ENCODE results near the gene AKR1C2.
"Not testable (repeated sequence)": the region's sequence is repeated elsewhere in the genome, so short reads cannot be mapped to it uniquely, and the experiment has no call there.

AKR1C2 gene

DNA sequence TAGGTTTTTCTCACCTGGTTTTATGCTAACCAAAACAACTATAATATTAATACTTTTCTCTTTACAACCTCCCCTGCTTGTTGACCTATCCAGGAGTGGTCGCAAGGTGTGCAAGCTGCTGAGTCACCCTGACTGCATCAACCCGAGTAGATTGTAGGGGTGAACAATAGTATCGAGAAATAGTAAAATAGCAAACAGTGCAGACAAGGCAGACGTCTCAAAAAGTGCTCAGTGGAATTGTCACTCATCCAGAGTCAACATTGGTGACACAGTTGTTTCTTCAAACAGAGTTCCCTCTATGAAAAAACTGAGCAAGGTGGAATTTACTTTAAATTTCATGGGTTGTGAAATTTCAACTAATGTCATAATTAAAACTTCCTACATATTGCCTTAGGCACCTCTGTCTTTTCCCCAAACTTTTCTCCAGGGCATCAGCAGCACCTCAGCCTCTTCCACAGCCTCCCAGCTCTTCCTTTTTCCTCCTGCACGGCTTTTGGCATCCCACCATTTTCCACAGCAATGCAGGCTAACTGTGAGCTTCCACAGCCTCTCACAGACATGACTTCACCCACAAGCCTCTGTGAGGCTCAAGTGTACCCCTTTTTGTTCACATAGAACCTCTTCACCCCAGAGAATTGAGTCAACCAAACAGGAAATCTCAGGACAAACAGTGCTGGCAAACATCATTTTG, 46.6 kb downstream of the AKR1C2 start:
- not testable (repeated sequence) for DNase-seq (ENCODE audit: low read depth)

DNA sequence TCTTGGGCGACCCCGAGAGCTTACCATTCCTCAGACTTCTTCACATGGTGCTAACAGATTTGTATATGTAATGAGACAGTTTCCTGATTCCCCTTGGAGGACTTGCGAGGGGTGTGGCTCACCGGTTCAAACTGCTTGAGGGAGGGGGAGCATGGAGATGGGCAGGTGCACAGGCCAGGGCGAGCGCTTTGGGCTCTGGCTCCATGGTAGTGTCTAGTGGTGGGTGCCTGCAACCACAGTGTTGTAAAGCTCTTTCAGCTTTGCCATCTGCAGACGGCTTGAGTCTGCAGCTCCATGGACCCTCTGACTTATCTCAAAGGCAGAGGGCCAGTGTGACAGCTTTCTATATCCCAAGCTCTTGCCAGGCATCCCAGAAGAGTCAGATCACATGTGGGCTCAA, 47.6 kb downstream of the AKR1C2 start:
- not testable (repeated sequence) for DNase-seq (ENCODE audit: low read depth)

DNA sequence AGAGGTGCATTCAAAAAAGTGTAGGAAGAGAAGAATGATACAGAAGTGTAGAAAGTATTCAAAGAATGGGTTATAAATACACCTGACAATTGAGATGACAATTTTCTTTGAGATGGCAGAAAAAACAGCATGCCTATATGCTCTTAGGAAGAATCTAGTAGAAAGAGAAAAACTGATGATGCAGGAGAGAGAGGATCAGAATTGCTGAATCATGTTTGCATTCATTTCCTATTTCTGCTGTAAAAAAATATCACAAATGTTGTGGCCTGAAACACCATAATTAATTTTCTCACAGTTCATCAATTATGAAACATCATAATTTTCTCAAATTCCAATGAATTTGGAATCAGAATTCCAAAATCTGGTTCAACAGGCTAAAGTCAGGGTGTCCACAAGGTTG, 50.3 kb downstream of the AKR1C2 start:
- no peak for DNase-seq (ENCODE audit: low read depth)

DNA sequence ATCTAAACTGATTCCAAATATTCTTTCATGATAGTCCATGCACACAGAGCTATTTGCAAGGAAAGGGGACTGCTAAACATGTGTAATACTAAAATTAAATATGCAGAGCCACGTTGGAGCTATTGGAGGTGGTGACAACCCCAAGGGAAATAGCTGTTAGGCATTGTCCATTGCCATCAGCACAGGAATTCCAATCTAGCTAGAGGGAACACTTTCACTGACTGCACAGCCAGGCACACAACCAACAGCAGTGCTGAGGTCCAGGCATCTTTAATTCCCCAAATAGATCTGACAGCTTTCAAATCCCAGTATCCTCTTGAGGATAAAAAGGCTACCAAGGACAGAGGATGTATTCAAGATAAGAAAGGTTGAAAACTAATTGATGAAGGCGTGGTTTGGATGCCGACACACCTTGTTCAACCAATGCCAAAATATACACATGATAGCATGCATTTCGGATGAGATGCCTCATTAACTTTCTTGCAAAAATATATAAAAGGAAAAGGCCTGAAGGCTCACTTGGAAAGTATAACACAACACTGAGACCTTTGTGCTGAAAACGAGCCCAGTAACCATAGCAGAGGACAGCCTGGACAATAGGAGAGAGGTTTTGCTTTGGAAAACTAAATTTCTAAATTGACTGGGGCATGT, 52.0 kb downstream of the AKR1C2 start:
- not testable (repeated sequence) for DNase-seq (ENCODE audit: low read depth)

DNA sequence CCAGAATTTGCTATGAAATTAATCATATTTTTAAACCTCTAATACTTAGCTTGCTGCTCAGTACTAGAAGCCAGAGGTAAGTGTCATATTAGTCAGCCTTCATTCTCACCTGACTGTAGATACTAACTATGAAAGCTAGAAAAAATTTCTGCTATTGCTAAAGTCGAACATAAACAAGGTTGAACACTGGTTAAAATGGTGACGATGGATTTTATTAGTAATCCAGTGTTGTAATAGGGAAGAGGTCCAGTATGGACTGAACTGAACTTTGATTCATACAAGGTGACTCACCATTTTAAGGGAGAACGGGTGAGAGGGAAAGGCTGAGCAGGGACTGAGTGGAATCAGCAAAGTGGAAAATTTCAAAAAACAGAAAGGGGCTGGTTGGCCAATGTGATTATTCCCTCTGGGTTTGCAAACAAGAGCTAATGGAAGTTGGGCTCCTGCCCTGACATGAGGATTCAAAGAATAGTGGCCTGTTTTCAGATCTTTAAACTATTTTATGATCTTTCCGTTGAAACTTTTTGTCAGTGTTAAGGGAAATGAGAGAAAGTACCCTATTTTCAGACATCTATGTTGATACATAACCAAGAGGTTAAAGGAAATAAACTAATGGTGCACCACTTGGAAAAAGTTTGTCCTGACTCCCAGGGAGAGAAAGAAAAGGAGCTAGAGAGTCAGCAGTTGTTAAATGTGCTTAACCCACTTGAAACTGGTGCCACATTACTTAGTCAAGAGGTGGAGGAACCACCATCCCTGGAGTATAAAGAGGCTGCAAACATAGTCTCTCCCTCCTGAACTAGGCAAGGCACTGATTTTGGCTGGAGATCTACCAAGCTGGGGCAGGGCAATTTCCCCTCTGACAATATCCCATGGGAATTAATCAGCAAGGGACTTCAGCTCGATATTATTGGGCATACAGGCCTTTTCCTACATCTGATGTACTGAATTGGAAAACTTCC, 55.7 kb downstream of the AKR1C2 start:
- peak; percentile 95 for DNase-seq (ENCODE audit: low read depth)

DNA sequence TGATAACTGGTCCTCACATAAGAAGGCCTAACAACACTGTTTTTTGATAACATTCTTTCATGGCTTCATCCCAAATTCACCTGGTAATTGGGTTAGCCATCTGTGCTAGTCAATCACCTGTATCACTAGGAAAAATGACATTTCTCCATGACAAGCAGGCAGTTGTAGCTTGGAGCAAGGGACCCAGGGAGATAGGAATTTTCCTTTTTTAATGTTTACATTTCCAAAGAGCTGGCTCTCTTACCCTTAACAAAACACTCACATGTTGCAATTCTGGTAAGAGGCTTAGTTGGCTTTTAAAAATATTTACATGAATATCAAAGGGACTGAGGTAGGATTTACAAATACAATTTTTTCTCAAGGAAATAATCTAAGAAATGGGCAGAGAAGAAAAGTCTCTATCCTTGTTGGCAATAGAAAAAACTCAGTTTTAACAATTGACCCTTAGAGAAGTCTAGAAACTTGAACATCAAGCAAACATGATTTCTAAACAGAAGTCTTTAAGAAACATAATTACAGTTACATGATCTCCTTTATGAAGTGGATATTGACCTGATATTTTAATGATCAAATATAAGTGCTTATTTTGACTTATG, 56.5 kb downstream of the AKR1C2 start:
- peak; percentile 4 for DNase-seq (ENCODE audit: low read depth)

DNA sequence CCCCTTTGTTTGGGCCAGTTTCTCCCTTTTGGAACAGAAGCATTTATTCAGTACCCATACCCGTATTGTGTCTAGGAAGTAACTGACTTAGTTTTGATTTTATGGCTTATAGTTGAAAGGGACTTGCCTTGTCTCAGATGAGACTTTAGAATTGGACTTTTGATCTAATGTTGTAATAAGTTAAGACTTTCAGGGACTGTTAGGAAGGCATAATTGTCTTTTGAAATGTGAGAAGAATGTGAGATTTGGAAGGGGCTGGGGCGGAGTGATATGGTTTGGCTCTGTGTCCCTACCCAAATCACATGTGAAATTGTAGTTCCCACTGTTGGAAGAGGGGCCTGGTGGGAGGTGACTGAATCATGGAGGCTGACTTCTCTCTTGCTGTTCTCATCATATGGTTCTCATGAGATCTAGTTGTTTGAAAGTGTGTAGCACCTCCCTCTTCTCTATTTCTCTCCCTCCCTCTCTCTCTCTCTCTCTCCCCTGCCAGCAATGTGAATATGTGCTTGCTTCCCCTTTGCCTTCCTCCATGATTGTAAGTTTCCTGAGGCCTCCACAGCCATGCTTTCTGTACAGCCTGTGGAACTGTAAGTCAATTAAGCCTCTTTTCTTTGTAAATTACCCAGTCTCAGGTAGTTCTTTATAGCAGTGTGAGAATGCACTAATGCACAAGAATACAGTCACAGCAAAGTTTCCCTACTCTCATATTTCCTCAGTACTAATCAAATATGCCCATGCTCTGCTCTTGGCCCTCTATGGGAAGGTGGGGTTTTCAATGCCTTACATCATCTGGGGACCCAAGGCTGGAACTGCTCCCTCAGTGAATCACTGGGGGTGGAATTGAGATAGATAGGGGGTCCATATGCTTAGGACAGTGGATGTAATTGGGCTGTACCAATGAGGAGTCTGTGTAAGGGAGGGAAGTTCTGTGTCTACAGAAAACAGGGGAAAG, 57.6 kb downstream of the AKR1C2 start:
- DNase-seq (ENCODE audit: low read depth), result no peak

DNA sequence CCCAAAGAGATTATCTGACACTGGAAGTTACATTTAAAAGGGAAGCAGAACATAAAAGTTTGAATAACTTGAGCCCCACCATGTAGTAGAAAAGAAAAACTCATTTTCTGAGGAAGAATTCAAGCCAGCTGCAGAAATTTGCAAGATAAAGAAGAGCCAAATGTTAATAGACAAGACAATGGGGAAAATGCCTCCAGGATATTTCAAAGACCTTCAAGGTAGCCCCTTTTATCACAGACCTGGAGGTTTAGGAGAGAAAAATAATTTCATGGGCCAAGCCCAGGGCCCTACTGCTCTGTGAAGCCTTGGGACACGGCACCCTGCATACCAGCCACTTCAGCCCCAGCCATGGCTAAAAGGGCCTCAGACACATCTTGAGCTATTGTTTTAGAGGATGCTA, 58.8 kb downstream of the AKR1C2 start:
- no peak for DNase-seq (ENCODE audit: low read depth)

DNA sequence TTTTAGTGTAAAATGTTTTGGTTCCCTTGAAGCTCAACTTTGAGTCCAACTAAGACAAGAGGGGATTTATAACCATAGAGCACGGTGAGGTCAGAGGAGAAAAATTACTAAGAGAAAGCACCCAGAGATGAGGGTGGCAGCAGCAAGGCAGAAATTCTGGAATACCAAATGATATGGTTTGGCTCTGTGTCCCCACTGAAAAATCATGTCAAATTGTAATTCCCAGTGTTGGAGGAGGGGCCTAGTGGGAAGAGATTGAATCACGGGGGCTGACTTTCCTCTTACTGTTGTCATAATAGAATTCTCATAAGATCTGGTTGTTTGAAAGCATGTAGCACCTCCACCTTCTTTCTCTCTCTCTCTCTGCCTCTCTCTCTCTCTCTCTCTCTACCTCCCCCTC, 59.8 kb downstream of the AKR1C2 start:
- no peak for DNase-seq (ENCODE audit: low read depth)

DNA sequence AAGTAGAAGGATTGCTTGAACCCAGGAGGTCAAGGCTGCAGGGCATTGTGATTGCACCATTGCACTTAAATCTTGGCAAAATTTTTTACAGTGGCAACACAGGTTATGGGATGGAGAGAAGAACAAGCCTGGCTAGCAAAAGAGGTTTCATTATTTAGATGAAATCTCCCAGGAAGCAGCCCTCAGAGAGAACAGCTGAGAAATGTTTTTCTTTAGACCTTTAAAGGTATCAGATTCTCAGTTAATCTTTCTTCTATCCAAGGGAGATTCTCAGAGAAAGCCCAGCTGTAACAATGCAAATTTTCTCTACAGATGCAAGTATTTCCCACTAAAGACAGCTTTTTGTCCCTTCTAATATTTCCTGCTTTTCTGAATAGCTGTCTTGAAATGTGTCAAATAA, 60.2 kb downstream of the AKR1C2 start:
- DNase-seq (ENCODE audit: low read depth), result not testable (repeated sequence)

DNA sequence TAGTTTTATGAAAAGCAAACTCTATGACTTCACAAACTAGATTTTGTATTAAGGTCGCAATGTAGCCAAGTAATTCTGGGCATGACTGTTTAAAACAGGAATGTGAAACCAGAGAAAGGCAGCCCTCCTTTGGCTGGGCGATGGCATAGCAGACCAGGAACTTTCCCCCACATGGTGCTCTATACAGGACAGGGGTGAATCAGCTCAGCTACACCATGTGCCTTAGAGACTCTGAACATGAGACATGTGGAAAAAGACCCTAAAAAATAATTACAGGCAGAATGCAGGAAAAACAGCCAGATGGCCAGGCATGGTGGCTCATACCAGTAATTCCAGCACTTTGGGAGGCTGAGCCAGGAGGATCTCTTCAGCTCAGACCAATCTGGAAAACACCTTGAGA, 60.7 kb downstream of the AKR1C2 start:
- DNase-seq (ENCODE audit: low read depth), result peak; percentile 64

DNA sequence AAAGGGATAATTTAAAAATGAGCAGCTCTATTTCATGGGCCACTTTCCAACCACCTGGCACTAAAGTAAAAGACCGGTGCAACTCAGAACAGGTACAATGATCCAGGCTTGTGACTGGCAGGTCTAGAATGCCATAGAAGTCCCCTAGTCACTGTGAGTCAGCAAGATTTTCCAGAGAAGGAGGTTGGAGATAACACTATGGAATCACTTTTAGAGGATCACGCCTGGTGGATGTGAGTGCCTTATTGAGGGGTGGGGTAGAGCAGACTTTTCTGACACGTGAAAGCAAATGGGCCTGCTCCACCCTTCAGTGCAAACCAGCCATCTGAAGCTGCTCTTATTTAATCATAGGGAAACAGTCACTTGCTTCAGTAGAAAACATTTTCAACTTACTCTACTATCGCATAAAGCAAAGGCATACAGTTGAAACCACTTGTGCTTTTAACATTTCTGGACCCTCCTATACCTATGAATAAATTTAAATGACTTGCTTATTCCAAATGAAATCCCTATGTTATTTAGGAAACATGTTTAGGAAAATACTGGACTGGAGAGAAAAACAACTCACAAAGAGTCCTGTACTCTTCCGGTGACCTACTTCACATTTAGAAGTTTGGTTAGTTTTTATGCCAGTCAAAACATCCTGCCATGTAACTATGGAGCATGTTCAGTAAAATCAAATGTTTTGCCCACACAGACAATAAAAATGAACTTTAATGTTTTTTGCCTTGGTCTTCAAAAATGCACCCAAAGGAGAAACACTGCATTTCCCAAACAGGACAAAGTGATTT, 61.9 kb downstream of the AKR1C2 start:
- peak; percentile 15 for DNase-seq (ENCODE audit: low read depth)

DNA sequence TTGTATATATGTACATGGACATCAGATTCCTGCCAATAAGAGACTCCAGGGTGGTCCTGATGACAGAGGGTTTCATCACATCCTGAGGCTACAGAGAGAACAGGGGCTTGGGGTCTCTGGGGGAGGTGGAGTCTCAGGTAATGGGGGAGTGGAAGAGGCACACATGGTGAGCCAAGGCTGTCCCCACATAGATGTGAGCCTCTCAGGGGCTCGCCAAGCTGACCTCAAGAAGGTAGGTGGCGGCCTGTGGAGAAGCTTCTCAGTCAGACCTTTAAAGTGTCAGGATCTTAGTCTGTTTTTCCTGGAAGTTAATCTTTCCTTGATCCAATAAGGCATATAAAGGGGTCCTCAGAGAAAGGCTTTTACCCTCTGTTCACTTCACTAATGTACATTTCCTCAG, 62.7 kb downstream of the AKR1C2 start:
- DNase-seq (ENCODE audit: low read depth), result not testable (repeated sequence)

DNA sequence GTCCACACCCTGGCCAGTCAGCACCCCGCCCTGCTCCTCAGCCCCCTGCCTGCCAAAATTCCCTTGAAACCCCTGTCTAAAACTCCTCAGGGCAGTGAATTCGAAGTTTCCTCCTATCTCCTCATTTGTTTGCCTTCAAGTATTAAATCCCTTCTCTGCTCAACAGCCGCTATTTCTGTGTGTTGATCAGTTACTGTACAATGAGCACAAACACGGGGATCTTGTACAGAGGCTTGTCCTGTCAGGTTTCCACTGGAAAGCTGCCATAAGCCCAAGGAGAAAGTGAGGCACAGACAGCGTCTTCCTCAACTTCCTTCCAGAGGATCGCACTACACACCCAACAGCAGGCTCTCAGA, 63.6 kb downstream of the AKR1C2 start:
- DNase-seq (ENCODE audit: low read depth), result not testable (repeated sequence)

DNA sequence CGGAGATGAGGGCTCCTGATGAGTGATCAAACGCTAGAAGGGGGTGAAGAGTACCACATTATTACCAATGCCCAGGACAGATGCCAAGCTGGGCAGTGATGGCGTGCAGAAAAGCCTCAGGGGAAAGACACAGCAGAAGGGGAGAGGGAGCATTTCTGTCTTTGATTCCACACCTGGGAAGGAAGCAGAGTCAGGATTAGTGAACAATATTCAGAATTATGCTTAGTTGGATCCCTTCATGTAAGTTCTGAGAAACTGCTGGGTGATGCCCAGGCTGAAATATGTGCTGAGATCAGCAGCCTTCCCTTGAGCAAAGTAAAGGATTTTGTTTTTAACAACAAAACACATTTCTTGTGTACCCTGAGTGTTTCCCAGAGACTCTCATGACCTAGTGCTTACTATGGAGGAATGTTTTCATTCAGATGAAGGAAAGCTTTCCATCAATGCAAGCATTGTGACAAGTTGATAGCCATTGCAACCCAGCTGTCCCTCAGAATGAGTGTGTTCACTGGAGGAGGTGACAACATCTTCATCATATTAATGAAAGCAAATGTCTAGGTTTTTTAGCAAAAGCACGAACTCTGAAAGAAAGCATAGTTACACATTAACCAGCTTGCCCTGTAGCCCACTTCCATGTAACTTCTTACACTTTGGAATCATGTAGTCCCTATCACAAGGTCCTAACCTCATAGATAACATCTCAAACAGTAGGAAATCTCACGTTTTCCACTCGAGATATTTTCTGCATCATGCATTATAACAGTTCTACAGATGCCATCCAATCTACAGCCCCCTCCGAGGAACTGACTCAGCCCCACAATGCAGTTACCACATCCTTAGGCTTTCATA, 64.2 kb downstream of the AKR1C2 start:
- DNase-seq (ENCODE audit: low read depth), result peak; percentile 46
